Osteoblast (primary cell): ENCODE results near the gene AHI1. TPM values are rescaled to one million over a fixed set of nuclear protein-coding genes. Genes with fewer than 3 reads are reported as not detected.

Experiments
- DNase-seq: peaks from one replicate; pipeline ENCODE4 v3.0.0; 2011; ENCODE audit warnings: low spot score, mixed read lengths; ENCODE audit not compliant: insufficient read length; ENCODE audit errors: missing footprints
- H2AFZ ChIP-seq: 2 replicates; pipeline ENCODE4 v1.6.0; 2011; ENCODE audit warnings: mild to moderate bottlenecking, low read length
- H3K27ac ChIP-seq: 2 replicates; pipeline ENCODE4 v1.5.1; 2011; ENCODE audit warnings: mild to moderate bottlenecking, low read depth, low read length, moderate library complexity
- H3K27me3 ChIP-seq: 2 replicates; pipeline ENCODE4 v1.6.0; 2012; ENCODE audit warnings: mild to moderate bottlenecking, control low read depth, inconsistent platforms, low read length, moderate library complexity; ENCODE audit not compliant: insufficient read depth
- H3K36me3 ChIP-seq: 2 replicates; pipeline ENCODE4 v1.5.1; 2011; ENCODE audit warnings: mild to moderate bottlenecking, low read length, control low read depth, moderate library complexity; ENCODE audit not compliant: insufficient read depth
- H3K4me1 ChIP-seq: 2 replicates; pipeline ENCODE4 v1.5.1; 2011; ENCODE audit warnings: mild to moderate bottlenecking, low read length, control low read depth, moderate library complexity; ENCODE audit not compliant: insufficient read depth
- H3K4me2 ChIP-seq: 2 replicates; pipeline ENCODE4 v1.6.0; 2011; ENCODE audit warnings: mild to moderate bottlenecking, low read length; ENCODE audit not compliant: insufficient read depth
- H3K4me3 ChIP-seq: fragments of 200-600 bp; sonication (generic); 3 replicates; pipeline ENCODE4 v1.5.1; 2012; ENCODE audit warnings: mild to moderate bottlenecking, low read length, inconsistent platforms; ENCODE audit not compliant: insufficient read depth
- H3K79me2 ChIP-seq: 2 replicates; pipeline ENCODE4 v1.6.0; 2012; ENCODE audit warnings: mild to moderate bottlenecking, low read length, control low read depth, inconsistent platforms; ENCODE audit not compliant: insufficient read depth
- H3K9me3 ChIP-seq: 2 replicates; pipeline ENCODE4 v1.5.1; 2011; ENCODE audit warnings: low read depth, low read length, control low read depth
- H4K20me1 ChIP-seq: 2 replicates; pipeline ENCODE4 v1.6.0; 2012; ENCODE audit warnings: mild to moderate bottlenecking, low read length, control low read depth; ENCODE audit not compliant: insufficient read depth
- total RNA-seq: library from RNA; depleted of rRNA; stranded (reverse); fragments of >200 nt; gene quantifications from 2 replicates; pipeline ENCODE4 v1.2.3, GENCODE V29; 2012
- TF ChIP-seq, protein P1 (sequence below): IDR thresholded peaks from 2 replicates; pipeline ENCODE4 v1.5.1; 2011; ENCODE audit warnings: mild to moderate bottlenecking, low read depth, low read length, moderate library complexity; ENCODE audit errors: extremely low read depth

Gene AHI1
- total RNA-seq, 1 donor, result 50.3 TPM

DNA sequence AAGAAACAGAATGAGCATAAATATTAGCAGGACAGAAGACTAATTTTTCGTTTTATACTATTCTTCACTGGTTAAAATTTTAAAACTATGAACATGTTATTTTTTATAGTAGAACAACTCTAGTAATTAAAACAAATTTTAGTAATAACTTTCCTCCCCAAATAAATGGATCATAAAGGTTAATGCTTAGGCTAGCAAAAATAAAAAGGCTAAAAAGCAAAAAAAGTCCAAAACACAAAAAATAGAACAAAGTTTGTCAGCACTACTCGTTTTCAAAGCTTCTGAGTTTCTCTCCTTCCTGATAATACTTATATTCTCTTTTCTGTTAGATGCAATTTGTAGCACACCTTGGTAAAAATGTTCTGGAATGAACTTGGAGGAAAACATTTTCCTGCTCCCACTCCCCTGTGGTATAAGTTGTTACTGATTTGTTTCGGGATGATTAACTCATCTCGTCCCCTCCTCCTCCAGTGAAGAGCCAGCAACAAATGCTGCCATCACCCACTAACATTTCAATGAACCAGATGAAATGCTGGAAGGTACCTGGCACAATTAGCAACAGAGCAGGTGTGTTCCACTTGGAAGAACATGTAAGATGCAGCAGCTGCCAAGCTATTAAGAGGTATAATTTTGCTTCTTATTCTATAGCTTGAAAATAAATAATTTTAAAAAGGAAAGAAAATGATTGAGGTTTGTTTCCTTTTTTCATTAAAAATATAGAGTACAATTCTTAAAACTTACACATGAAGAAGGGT lies 185.9 kb downstream of the AHI1 start:
- Histone ChIP-seq H3K4me2 (no peak overlapping the region), H3K79me2 (no peaks in the 10 kb centered on the region), H2AFZ (no peak overlapping the region), H3K36me3 (peaks cover 6% of the 10 kb centered on the region), H3K4me3 (no peak overlapping the region), H3K4me1 (no peaks in the 10 kb centered on the region), H3K9me3 (no peaks in the 10 kb centered on the region), H3K27me3 (no peaks in the 10 kb centered on the region), H3K27ac (no peak overlapping the region), H4K20me1 (no peaks in the 10 kb centered on the region)
- no peak for DNase-seq
- TF ChIP-seq, protein P1, sequence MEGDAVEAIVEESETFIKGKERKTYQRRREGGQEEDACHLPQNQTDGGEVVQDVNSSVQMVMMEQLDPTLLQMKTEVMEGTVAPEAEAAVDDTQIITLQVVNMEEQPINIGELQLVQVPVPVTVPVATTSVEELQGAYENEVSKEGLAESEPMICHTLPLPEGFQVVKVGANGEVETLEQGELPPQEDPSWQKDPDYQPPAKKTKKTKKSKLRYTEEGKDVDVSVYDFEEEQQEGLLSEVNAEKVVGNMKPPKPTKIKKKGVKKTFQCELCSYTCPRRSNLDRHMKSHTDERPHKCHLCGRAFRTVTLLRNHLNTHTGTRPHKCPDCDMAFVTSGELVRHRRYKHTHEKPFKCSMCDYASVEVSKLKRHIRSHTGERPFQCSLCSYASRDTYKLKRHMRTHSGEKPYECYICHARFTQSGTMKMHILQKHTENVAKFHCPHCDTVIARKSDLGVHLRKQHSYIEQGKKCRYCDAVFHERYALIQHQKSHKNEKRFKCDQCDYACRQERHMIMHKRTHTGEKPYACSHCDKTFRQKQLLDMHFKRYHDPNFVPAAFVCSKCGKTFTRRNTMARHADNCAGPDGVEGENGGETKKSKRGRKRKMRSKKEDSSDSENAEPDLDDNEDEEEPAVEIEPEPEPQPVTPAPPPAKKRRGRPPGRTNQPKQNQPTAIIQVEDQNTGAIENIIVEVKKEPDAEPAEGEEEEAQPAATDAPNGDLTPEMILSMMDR, result no peak

DNA sequence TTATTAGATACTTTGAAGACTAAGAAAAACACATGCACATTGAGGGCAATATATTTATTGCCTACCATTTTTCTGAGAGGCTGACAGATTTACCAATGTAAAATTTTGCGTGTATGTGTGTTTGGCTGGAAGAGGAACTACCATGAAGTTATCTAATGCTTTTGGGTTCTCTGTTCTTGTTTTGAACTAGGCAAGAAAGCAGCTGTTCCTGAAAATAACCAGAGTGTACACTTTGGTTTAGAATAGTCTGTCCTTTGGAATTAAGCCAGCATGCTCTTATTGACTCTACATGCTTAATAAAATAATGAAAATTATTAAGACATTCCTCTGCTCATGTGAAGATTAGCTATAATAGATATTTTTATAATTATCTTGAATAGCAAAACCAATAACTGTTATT lies 187.2 kb downstream of the AHI1 start:
- no peak for DNase-seq

DNA sequence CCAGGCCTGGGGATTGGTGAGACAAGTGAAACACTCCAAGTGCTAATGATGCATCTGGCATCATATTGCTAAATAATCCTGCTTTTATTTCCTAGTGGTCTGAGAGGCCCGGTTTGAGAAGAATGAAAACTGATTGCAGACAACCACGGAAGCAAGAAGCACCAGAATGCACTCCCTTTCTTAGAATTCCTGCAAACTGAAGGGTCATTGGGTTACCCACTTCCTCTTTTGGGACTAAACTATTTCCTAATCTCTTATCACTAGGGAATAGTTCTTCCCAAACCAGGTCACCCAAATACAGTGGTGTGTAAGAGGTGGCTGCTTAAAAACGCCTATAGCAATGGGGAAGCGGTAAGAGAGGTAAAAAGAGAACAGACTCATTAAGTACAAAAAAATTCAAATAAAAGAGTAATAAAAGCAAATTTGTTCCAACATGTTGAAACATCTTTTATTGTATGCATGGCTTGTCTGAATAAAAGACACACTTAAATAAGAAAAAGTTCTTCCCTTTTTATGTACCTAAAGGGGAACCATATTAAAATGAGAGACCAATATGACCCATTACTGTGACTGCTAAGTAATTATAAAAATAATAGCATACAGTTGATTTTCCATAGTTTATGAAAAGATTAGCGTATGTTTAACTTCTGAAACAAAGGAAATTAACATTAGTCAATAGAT lies 190.7 kb downstream of the AHI1 start:
- Histone ChIP-seq H2AFZ (no peak overlapping the region), H3K4me1 (peaks cover 10% of the 10 kb centered on the region), H3K79me2 (no peaks in the 10 kb centered on the region), H3K4me2 (no peak overlapping the region), H3K4me3 (no peak overlapping the region), H3K36me3 (peaks cover 7% of the 10 kb centered on the region), H4K20me1 (no peaks in the 10 kb centered on the region), H3K9me3 (no peaks in the 10 kb centered on the region), H3K27me3 (no peaks in the 10 kb centered on the region), H3K27ac (no peak overlapping the region)
- no peak for DNase-seq
- TF ChIP-seq, protein P1, result no peak

More for the DNA sequence above, 187.2 kb downstream of the AHI1 start:
- Histone ChIP-seq H3K4me3 (no peak overlapping the region), H3K79me2 (no peaks in the 10 kb centered on the region), H3K4me2 (no peak overlapping the region), H3K27me3 (no peaks in the 10 kb centered on the region), H3K36me3 (peaks cover 6% of the 10 kb centered on the region), H2AFZ (no peak overlapping the region), H3K27ac (no peak overlapping the region), H4K20me1 (no peaks in the 10 kb centered on the region), H3K9me3 (no peaks in the 10 kb centered on the region), H3K4me1 (peaks cover 9% of the 10 kb centered on the region)
- TF ChIP-seq, protein P1, result no peak

DNA sequence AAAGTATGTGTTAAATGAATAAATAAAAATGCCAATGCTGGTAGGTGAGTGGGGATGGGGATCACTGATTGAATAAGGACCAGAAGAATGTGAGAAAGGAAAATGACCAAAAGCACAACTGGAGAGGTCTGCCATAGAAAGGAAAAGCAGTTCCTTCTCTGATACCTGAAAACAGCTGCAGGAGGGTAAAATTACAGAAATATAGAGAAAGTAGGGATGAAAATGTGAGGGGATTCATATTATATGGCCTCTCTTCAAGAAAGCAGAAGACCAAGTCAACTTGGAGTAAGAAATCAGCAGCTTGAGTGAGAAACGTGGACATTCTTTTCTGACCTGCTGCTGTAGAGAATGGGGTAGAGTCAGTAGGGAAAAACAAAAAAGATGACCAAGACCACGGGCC lies 191.4 kb downstream of the AHI1 start:
- Histone ChIP-seq H3K79me2 (no peaks in the 10 kb centered on the region), H3K27ac (no peak overlapping the region), H3K4me2 (no peak overlapping the region), H3K4me3 (no peak overlapping the region), H3K4me1 (peaks cover 16% of the 10 kb centered on the region), H4K20me1 (no peaks in the 10 kb centered on the region), H3K9me3 (no peaks in the 10 kb centered on the region), H3K36me3 (peaks cover 7% of the 10 kb centered on the region), H2AFZ (no peak overlapping the region), H3K27me3 (no peaks in the 10 kb centered on the region)
- DNase-seq, result no peak
- TF ChIP-seq, protein P1, result no peak
